ENCODE measurements around the gene ABHD16A. TPM values are rescaled to one million over a fixed set of nuclear protein-coding genes. Genes with fewer than 3 reads are reported as not detected.

ABHD16A gene
- polyA plus RNA-seq, 2 of the 4 experiments (the other 2 are of a cell fraction): 16.6 to 22.3 TPM

- ChIA-PET CTCF (interaction anchor here (0.7 to 2.4 kb wide), 6 partner anchors 8 to 177 kb away, joined by 3 to 12 read pairs (median 4); partner anchors contain the start of genes C6orf47 and DDAH2), POLR2A (interaction anchor here (0.6 to 1.8 kb wide), 7 partner anchors 9 to 112 kb away, joined by 3 to 14 read pairs (median 4); partner anchors contain the start of genes CSNK2B, DDX39B and GPANK1)
- ATAC-seq (peak; percentile 78 to 84), DNase-seq (ENCODE audit: low read depth in 1 of 2, low spot score in 1 of 2) (peak in 1 of 2 experiments; percentile 87), FAIRE-seq (no peak)
- Histone ChIP-seq H3K4me3 (peak overlapping the region; percentile 69), H3K27ac (peak overlapping the region; percentile 91 to 99), H3K4me2 (peak overlapping the region; percentile 83), H3K9me3 (no peaks in the 10 kb centered on the region), H3K4me1 (peaks cover 10% of the 10 kb centered on the region; the same call in 2 of the 3 replicates)
- no peak for TF ChIP-seq FOSL2 (IDR thresholded peaks at IDR 0.05)
- TF ChIP-seq FOSL2 (CRISPR knock-in tag; IDR thresholded peaks at IDR 0.05): no peak
- TF ChIP-seq USF2 (IDR thresholded peaks at IDR 0.05): no peak
- TF ChIP-seq BCL3 (IDR thresholded peaks at IDR 0.05): 0 out of 3 replicates have a peak, but pooled peaks have one; percentile 18
- TF ChIP-seq HOXA7 (CRISPR knock-in tag; IDR thresholded peaks at IDR 0.05): peak; percentile 5; the same call in 1 of the 2 replicates
- peak in 1 of 2 experiments; percentile 10; a peak in 1 of 5 replicates for TF ChIP-seq JUN (IDR thresholded peaks at IDR 0.05)
- peak; percentile 9; the same call in 1 of the 2 replicates for TF ChIP-seq PHF8 (IDR thresholded peaks at IDR 0.05; ENCODE audit: borderline replicate concordance, low read depth)
- TF ChIP-seq MAX (IDR thresholded peaks at IDR 0.05): peak; percentile 50; the same call in 1 of the 2 replicates
- 17% methylated on average over 31 of the region's 37 CpGs for WGBS (ENCODE audit: missing lambda C conversion rate)
Measured at GRCh38 chr6:31652925-31653724, 50.0 kb downstream of the ABHD16A start.

DNA sequence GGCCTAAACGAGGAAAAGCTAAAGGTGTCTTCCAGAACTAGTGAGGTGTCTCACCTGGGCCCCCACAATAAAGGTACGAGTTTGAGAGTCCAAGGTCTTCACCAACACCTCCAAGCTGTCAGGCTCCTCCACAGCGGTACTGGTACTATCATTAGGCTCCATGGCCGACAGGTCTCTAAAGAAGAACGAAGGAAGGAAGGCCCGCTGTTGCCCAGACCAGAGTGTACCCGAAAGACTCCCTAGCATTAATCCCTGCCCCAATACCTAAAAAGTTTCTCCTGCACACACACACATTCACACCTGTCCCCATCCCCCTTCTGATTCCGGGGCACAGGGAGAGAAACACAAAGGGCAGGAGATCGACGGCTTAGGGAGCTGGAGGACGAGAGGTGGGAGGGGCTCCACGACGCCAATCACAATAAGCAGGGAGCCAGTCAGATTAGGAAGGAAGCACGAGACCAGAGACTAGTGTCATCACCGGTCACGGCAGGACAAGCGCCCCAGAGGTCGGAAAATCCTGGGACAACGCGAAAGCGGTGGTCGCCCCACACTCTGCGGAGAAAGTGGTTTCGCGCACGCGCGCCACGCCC, 51.4 kb downstream of the ABHD16A start:
- Histone ChIP-seq H3K4me1 (peaks cover 10% of the 10 kb centered on the region; the same call in 2 of the 3 replicates), H3K27ac (peak overlapping the region; percentile 91 to 99), H3K4me3 (peak overlapping the region; percentile 69), H3K9me3 (no peaks in the 10 kb centered on the region), H3K4me2 (peak overlapping the region; percentile 83)
- DNase-seq (ENCODE audit: low read depth in 1 of 2, low spot score in 1 of 2) (peak; percentile 58 to 66), FAIRE-seq (no peak), ATAC-seq (peak; percentile 79 to 80)
- ChIA-PET POLR2A (interaction anchor here (0.7 to 1.8 kb wide), 13 partner anchors 9 to 246 kb away, joined by 3 to 14 read pairs (median 4); partner anchors contain the start of genes C6orf47, CSNK2B, DDX39B and EHMT2), CTCF (interaction anchor here (1.4 to 2.4 kb wide), 3 partner anchors 9 to 105 kb away, joined by 5 to 12 read pairs (median 6); partner anchors contain the start of gene ATP6V1G2)
- 6% methylated on average over 22 of the region's 29 CpGs for WGBS (ENCODE audit: missing lambda C conversion rate)
- TF ChIP-seq BHLHE40 (IDR thresholded peaks at IDR 0.05; ENCODE audit: low read depth, low read length) (0 out of 2 replicates have a peak, but pooled peaks have one; percentile 18), GATA3 (IDR thresholded peaks at IDR 0.05; ENCODE audit: borderline replicate concordance) (no peak), KDM5A (IDR thresholded peaks at IDR 0.05) (no peak)

GRCh38 chr6:31645325-31645724, 57.8 kb downstream of the ABHD16A start:
- H3K4me1 ChIP-seq: no peaks in the 10 kb centered on the region
- ChIA-PET CTCF (interaction anchor here (1.6 kb wide), 1 partner anchor 12 kb away, joined by 3 read pairs; no protein-coding TSS in a partner anchor), POLR2A (no interaction called here)
- WGBS (ENCODE audit: missing lambda C conversion rate): 95% methylated on average over 9 of the region's 9 CpGs
- no peak for DNase-seq (ENCODE audit: low read depth in 1 of 2, low spot score in 1 of 2)
- no peak overlapping the region for H3K4me2 ChIP-seq
- H3K4me3 ChIP-seq: no peak overlapping the region
- ATAC-seq: no peak
- no peak overlapping the region for H3K27ac ChIP-seq
- no peak for FAIRE-seq
- H3K9me3 ChIP-seq: no peaks in the 10 kb centered on the region
- TF ChIP-seq BHLHE40 (IDR thresholded peaks at IDR 0.05; ENCODE audit: low read depth, low read length) (no peak), RCOR1 (IDR thresholded peaks at IDR 0.05; ENCODE audit: low read depth, low read length) (no peak), USF2 (IDR thresholded peaks at IDR 0.05) (no peak), KDM1A (IDR thresholded peaks at IDR 0.05; ENCODE audit: low read depth) (no peak), ATOH8 (CRISPR knock-in tag; IDR thresholded peaks at IDR 0.05; ENCODE audit: low read depth) (no peak), MAFK (IDR thresholded peaks at IDR 0.05; ENCODE audit: partially characterized antibody) (no peak), ELK1 (IDR thresholded peaks at IDR 0.05; ENCODE audit: low read depth, low read length) (no peak), HEYL (CRISPR knock-in tag; IDR thresholded peaks at IDR 0.05) (no peak), CHD4 (IDR thresholded peaks at IDR 0.05; ENCODE audit: borderline replicate concordance) (no peak), TFCP2L1 (CRISPR knock-in tag; IDR thresholded peaks at IDR 0.05) (no peak), ZNF302 (CRISPR knock-in tag; IDR thresholded peaks at IDR 0.05) (no peak)
- TF ChIP-seq, protein P1, sequence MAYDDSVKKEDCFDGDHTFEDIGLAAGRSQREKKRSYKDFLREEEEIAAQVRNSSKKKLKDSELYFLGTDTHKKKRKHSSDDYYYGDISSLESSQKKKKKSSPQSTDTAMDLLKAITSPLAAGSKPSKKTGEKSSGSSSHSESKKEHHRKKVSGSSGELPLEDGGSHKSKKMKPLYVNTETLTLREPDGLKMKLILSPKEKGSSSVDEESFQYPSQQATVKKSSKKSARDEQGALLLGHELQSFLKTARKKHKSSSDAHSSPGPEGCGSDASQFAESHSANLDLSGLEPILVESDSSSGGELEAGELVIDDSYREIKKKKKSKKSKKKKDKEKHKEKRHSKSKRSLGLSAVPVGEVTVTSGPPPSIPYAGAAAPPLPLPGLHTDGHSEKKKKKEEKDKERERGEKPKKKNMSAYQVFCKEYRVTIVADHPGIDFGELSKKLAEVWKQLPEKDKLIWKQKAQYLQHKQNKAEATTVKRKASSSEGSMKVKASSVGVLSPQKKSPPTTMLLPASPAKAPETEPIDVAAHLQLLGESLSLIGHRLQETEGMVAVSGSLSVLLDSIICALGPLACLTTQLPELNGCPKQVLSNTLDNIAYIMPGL (CRISPR knock-in tag; IDR thresholded peaks at IDR 0.05; ENCODE audit: borderline replicate concordance): no peak
- TF ChIP-seq, protein P2, sequence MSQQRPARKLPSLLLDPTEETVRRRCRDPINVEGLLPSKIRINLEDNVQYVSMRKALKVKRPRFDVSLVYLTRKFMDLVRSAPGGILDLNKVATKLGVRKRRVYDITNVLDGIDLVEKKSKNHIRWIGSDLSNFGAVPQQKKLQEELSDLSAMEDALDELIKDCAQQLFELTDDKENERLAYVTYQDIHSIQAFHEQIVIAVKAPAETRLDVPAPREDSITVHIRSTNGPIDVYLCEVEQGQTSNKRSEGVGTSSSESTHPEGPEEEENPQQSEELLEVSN (IDR thresholded peaks at IDR 0.05; ENCODE audit: borderline replicate concordance, low read depth): no peak

Measured in A549 (cell line).